ENCODE results near the gene TSTD1.
"Not testable (repeated sequence)": the region's sequence is repeated elsewhere in the genome, so short reads cannot be mapped to it uniquely, and the experiment has no call there.

The TSTD1 gene

DNA sequence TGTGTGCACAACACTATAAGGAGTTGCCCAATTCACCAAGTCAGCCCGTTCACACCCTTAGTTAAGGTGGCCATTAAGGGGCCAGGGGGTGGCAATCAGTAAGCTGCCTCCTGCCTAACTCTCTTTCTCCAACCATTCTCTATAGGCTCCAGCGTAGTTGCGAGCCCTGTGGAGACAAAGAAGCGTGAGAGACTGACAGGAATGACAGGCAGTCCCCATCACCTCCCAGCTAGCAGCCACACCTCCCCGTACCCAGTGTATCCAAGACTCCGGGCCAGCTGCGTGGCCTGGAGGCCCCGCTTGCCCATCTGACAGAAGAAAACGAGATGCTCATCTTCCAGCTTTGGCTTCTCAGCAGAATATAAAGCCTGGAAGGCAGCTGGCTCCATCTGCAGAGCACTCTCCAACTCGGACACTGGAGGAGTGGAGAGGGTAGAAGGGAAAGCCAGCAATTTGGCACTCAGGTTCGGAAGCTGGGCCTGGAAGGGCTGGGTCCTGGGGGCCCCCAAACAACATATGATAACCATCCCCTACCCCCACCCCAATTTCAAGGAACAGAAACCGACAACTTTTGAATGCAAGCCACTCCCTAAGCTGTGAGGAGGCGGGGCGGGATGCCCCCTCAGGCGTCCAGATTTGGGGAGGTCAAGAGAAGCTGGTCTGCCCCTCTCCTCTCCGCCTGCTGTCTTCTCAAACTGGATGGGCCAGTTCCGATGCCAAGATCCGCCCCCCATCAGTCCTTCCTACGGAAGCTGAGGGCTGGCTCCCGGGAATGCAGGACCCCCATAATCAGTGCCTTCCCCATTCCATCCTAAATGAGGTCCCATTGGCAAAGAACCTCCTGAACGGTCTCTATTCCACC lies 872 bp downstream of the TSTD1 start:
- DNase-seq (ENCODE audit: low spot score), result no peak

DNA sequence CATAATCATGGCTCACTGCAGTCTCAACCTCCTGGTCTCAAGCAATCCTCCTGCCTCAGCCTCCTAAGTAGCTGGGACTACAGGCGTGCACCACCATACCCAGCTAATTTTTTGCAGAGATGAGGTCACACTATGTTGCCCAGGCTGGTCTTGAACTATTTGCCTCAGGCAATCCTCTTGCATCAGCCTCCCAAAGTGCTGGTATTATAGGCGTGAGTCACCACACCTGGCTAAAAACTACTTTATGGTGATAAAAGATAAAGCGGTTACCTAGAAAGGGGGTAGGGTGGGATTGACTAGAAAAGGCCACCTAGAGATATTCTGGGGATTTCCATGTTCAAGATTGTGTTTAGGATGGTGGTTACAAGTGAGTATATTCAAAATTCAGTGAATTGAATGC lies 5.0 kb downstream of the TSTD1 start:
- DNase-seq (ENCODE audit: low spot score), result no peak

DNA sequence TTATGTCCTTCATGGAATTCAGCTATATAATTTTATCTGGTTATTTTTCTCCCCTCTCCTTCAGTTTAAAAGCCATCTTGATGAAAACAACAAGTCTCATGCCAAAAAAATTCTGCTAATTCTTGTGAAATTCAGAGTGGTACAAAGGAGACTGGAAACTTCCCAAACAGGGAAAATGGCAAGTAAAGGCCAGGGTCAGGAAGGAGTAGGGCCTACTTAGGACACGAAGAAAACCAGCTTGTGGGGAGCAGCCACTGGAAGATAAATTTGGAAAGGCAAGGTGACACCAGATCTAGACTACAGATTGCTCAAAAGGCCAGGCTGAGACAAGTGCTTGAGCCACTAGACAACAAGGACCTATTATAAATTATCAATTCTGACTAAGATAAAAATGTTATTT lies 6.4 kb downstream of the TSTD1 start:
- DNase-seq (ENCODE audit: low spot score), result no peak

DNA sequence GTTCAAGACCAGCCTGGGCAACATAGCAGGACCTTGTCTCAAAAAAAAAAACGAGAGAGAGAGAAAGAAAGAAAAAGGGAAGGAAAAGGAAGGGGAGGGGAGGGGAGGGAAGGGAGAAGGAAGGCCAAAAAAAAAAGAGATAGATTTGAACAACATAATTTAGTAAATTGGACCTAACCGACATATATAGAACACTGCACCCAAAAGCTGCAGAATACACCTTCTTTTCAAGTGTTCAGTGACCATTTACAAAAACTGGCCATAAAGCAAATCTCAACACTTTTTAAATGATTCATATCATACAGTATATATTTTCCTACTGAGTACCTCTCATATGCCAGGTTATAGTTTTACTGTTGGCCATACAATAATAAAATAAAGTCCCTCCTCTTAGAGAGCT lies 6.9 kb downstream of the TSTD1 start:
- no peak for DNase-seq (ENCODE audit: low spot score)

DNA sequence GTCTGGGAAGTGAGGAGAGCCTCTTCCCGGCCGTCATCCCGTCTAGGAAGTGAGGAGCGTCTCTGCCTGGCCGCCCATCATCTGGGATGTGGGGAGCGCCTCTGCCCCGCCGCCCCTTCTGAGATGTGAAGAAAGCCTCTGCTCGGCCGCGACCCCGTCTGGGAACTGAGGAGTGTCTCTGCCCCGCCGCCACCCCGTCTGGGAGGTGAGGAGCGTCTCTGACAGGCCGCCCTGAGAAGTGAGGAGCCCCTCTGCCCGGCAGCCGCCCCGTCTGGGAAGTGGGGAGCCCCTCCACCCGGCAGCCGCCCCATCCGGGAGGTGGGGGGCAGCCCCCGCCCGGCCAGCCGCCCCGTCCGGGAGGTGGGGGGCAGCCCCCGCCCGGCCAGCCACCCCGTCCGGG lies 9.3 kb downstream of the TSTD1 start:
- not testable (repeated sequence) for DNase-seq (ENCODE audit: low spot score)

DNA sequence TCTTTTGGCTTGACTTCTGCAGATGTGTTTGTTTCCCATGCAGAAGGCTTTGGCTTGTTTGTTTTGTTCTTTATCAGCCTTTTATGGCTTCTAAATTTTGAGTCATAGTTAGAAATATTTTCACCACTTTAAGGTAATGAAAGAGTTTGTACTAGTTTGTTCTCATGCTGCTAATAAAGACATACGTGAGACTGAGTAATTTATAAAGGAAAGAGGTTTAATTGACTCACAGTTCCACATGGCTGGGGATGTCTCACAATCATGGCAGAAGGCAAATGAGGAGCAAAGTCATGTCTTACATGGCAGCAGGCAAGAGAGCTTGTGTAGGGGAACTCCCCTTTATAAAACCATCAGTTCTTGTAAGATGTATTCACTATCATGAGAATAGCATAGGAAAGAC lies 11.8 kb downstream of the TSTD1 start:
- DNase-seq (ENCODE audit: low spot score), result not testable (repeated sequence)

DNA sequence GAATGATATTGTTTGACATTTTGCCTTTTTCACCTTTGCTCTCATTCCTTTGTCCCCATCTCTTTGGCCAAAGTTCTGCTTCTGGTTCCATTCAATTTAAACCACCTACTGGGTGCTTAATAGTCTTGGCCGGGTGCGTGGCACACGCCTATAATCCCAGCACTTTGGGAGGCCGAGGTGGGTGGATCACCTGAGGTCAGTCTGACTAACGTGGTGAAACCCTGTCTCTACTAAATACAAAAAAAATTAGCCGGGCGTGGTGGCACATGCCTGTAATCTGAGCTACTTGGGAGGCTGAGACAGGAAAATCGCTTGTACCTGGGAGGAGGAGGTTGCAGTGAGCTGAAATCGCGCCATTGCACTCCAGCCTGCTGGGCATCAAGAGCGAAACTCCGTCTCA lies 16.3 kb downstream of the TSTD1 start:
- DNase-seq (ENCODE audit: low spot score), result not testable (repeated sequence)

DNA sequence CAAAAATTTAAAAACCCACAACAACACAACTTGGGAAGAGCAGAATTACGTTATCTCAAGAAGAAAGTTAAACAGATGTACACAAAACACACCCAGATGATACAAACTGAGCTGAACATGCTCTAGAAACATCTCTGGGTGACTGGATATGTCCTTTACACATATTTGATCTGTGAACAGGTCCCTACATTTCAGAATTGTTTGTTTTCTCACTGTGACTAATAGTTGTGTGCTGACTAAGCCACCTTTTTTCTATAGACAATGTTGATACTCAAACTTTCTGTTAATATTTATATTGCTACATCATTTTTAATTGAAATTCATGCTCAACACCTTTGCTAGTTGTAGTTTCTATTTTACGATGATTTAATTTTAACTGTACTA lies 16.8 kb downstream of the TSTD1 start:
- no peak for DNase-seq (ENCODE audit: low spot score)

DNA sequence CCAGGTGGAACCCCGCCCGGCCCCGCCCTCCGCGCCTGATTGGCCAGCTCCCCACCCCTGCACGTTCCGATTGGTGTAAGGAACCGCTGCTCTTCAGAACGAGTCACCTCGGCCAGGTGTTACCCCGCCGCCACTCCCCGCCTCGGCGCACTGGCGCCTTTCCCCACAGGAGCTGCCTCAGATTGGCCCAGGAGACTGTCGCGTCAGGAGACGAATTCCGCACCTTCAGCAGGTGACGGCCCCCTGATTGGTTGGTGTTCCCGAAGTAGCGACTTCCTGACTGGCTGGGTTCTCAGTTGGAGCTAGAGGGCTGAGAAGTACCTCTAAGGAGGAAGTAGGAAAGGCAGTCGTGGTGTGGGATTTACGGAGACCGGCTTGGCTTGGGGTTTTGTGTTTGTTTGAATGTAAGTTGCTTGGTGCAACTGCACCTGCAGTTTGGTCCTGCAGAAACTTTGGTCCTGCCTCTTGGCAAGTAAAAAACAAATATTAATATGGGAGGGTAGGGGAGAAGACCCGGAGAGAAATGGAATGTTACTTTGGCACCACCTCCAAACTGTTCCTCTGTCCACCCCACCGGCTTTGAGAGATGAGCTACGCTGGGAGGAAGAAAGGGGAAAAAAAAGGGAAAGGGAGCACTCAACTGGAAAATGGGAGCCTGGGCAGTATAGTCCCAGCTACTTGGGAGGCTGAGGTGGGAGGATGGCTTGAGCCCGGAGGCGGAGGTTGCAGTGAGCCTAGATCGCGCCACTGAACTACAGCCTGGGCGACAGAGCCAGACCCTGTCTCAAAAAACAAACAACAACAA lies 17.4 kb downstream of the TSTD1 start:
- peak; percentile 76 for DNase-seq (ENCODE audit: low spot score)

DNA sequence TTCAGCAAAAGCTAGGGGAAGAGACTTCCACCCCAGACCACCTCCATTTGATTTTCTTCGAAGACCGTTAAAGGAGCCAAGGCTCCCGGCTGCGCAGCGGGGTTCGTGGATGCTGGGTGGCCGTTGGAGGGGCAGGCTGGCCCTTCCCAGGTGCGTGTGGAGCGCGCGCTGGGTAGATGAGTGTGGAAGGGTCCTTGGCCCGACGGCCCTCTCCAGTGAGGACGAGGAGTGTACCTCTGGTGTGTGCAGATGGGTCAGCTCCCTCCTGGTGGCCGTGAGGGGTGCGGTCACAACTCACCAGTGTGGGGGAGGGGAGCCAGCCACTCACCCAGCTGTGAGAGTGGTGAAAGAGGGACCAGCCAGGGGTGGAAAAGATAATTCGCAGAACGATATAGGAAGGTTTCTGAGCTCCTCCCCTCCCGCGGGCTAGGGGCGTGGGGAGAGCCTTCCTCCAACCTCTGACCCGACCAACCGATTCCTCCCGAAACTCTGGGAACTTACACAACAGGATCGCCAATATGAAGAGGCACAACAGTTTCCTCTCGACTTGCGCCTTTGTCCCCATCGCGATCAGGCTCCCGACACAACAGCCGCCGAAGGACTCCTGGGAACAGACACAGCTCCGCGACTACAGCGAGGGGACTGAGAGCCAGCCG lies 18.1 kb downstream of the TSTD1 start, which contains the start of gene F11R:
F11R (minus strand) TSS at position 644 of the 656 bp plus-strand sequence; CDS start at position 565, 79 bp downstream.
- DNase-seq (ENCODE audit: low spot score), result peak; percentile 13

DNA sequence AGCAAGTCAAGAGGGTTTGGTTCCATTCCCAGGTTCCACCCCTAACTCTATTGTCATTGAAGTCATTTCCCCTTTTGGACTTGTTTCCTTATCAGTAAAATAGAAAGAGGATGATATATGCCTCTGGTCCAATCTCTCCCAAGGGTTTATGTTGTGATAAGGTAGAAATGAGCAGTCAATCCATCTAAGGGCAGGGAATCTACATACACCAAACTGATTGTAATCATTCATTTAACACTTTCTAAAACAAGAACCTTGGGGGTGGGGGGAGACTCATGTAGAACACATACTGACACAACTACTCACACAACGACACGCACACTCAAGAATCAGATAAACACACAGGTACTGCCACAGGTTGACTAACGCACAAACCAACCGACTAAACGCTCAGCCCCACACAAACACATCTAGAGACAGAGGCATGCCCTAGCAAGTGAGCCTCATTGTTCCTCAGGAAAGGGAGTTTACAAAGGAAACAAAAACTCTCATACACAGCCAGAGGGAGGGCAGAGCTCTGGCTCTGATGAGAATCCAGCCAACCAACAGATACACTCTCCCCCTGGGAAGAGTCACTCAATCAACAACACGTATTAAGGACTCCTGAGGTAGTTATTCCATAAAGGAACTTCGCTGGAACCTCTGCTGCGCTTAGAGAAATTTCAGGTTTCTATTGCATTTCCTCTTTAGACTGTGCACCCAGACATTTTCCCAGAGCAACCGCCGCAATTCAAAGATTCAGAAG lies 18.8 kb downstream of the TSTD1 start:
- no peak for DNase-seq (ENCODE audit: low spot score)

DNA sequence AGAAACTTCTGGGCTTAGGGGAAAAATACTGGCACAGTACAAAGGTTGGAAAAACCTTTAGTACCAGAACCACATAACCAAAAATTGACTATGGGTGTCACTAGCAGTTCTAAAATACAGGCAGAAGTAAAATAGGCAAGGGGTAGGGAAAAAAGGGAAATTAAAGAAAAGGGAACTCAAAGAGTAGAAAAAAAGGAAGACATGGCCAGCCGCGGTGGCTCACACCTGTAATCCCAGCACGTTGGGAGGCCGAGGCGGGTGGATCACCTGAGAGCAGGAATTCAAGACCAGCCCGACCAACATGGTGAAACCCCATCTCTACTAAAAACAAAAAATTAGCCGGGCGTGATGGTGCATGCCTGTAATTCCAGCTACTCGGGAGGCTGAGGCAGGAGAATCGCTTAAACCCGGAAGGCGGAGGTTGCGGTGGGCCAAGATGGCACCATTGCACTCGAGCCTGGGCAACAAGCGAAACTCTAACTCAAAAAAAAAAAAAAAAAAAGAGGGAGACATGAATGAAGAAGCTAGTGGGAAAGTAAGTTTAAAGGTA lies 19.6 kb downstream of the TSTD1 start:
- not testable (repeated sequence) for DNase-seq (ENCODE audit: low spot score)

DNA sequence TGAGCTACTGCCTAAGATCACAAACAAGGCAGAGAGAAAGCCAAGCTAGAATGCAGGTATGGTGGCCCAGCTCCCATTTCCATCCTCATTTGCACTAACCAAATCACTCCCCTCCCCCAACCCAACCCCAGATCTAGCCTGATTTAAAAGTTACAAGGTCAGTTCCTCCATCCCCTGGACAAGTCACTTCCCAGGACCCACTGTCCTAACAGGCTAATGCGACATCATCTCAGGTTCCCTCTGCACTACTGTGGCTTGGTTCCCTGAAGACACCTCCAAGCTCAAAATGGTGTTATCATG lies 20.2 kb downstream of the TSTD1 start:
- DNase-seq (ENCODE audit: low spot score), result no peak

DNA sequence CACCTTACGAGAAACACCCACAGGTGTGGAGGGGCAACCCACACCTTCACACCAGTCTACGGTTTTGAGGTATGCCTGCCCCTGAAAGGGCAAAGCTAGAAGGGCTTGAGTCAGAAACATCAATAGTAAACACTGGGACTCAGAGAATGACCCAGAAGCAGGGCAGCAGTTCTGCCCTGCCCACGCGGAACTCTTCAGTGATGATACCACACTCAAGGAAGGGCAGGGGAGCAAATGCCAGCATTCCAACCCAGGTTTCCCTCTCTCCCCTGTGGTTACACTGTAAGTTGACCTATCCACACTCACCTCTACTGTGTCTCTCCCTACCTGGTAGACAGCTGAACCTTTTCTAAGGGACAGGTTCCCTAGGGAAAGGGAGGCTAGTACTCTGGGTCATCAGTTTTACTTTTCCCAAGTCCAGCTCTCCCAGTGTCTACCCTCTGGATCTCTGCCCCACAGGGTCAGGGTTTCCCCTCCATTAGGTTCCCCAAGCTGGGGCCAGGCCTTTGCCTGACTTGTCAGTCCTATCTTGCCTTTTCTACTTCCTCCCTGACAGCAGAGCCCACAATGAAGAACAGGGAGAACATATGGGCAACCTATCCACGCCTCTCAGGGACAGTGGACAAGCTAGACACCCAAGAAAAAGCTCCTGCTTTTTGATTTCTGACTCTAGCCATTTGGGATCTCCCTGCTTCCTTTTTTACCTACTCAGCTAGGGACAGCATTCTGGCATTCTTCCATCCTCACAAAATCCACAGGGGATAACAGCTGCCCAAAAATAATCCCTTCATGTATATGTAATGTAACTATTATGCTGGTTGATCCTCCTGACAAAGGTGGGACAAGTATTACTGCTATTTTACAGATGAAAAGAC lies 20.8 kb downstream of the TSTD1 start:
- DNase-seq (ENCODE audit: low spot score), result no peak

DNA sequence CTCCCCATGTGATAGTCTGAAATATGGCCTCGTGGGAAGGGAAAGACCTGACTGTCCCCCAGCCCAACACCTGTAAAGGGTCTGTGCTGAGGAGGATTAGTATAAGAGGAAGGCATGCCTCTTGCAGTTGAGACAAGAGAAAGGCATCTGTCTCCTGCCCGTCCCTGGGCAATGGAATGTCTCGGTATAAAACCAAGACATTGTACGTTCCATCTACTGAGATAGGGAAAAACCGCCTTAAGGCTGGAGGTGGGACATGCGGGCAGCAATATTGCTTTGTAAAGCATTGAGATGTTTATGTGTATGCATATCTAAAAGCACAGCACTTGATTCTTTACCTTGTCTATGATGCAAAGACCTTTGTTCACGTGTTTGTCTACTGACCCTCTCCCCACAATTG lies 21.6 kb downstream of the TSTD1 start:
- not testable (repeated sequence) for DNase-seq (ENCODE audit: low spot score)

DNA sequence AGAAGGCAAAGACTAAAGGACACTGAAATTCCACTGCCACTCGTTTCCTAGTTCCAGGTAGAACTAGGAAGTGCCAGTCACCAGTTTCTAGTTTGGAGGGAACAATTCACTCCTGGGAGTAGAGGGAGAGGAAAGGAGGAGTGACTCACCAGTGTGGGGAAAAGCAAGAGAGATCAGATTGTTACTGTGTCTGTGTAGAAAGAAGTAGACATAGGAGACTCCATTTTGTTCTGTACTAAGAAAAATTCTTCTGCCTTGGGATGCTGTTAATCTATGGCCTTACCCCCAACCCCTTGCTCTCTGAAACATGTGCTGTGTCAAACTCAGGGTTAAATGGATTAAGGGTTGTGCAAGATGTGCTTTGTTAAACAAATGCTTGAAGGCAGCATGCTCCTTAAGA lies 22.1 kb downstream of the TSTD1 start:
- not testable (repeated sequence) for DNase-seq (ENCODE audit: low spot score)

DNA sequence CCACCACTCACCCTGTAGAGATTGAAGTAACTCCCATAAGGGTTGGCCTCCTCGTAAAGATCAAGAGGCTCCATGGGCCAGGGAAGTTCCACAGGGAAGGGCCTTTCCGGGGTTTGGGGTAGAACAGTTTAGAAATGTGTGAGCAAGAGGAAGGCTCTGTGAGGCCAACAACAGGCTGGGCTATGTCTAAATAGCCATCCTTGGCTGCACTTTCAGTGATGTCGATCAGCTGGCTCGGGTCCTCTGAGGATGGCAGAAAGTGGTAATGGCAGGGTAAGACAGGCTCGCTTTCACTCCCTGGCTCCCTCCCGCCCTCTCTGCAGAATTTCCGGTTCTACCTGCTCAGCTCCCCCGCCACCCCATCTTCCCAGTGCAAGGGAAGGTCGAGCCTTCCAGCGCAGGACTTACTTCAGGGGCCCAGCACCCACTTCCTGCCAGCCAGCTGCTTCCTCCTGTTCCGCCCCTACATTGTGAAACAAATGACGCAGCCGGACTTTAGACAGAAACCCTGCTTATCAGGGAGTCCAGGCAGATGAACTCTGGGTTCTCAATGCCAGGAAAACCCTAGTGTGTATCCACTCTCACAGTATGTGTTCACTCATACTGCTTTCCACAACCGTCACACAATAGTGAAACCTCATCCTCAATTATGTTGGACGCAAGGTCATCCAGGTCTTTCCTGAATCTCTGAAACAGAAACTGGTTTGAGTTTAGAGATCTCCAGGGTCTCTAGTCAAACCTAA lies 25.1 kb downstream of the TSTD1 start:
- DNase-seq (ENCODE audit: low spot score), result no peak

DNA sequence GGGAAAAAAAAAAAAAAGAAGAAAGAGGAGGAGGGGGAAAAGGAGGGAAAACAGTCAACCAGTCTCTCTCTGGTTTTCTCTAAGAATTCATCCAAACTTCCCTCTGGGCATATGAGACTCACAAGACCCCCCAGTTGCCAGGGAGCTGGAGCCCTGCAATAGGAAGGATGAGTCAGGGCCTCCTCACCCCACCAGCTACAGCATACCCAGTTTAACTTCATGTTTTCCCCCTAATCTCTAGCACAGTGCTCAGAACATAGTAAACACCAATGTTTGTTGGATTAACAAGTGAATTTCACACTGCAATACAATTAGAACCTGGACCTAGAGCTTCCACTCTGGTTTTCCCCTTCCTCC lies 25.7 kb downstream of the TSTD1 start:
- no peak for DNase-seq (ENCODE audit: low spot score)

DNA sequence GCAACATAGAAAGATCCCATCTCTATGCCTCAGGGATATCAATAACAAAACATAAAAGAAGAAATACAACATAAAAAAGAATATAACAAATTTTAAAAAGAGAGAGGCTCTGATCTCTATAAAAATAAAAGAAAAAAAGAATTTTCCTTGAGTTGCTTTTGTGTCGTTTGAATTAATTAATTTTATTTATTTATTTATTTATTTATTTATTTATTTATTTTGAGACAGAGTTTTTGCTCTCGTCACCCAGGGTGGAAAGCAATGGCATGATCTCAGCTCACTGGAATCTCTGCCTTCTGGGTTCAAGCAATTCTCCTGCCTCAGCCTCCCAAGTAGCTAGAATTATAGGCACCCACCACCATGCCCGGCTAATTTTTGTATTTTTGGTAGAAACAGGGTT lies 26.3 kb downstream of the TSTD1 start:
- DNase-seq (ENCODE audit: low spot score), result no peak

DNA sequence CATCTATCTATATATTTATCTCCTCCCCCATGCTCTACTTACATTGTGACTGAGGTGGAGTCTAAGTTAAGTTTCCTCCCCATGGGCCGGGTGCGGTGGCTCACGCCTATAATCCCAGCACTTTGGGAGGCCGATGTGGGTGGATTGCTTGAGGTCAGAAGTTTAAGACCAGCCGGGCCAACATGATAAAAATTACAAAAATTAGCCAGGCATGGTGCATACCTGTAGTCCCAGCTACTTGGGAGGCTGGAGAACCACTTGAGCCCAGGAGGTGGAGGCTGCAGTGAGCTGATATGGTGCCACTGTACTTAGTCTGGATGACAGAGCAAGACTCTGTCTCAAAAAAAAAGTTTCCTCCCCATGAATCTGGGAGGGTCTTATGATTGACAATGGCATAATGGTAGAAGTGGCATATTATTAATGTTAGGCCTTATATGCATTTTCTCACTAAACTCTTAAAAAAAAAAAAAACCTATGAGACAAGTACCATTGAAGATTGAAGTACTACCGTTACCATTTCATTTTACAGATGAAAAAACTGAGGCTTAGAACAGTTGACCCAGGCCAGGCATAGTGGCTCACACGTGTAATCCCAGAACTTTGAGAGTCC lies 29.1 kb downstream of the TSTD1 start:
- DNase-seq (ENCODE audit: low spot score), result no peak
